Fibroblast of the aortic adventitia (primary cell): Measurements from ENCODE around the gene RAB31. TPM values are rescaled to one million over a fixed set of nuclear protein-coding genes. Genes with fewer than 3 reads are reported as not detected.
"Not testable (repeated sequence)": the region's sequence is repeated elsewhere in the genome, so short reads cannot be mapped to it uniquely, and the experiment has no call there.

ENCODE experiments used
- DNase-seq: peaks from one replicate; pipeline ENCODE4 v3.0.0-alpha.2; 2010; ENCODE audit warnings: low read depth
- H3K4me3 ChIP-seq: 2 replicates; pipeline ENCODE4 v1.5.1; 2011; ENCODE audit warnings: low read depth, mild to moderate bottlenecking, control low read depth, low read length, moderate library complexity
- total RNA-seq: library from RNA; depleted of rRNA; stranded (reverse); fragments of >200 nt; gene quantifications from 2 replicates; pipeline ENCODE4 v1.2.3, GENCODE V29; 2012; ENCODE audit warnings: low replicate concordance
- TF ChIP-seq, protein P1 (sequence below): IDR thresholded peaks from 2 replicates; pipeline ENCODE4 v1.5.1; 2011; ENCODE audit warnings: mild to moderate bottlenecking, low read length, control low read depth, inconsistent platforms; ENCODE audit not compliant: insufficient read depth

RAB31 gene
- total RNA-seq, 1 donor = 90.4 TPM

DNA sequence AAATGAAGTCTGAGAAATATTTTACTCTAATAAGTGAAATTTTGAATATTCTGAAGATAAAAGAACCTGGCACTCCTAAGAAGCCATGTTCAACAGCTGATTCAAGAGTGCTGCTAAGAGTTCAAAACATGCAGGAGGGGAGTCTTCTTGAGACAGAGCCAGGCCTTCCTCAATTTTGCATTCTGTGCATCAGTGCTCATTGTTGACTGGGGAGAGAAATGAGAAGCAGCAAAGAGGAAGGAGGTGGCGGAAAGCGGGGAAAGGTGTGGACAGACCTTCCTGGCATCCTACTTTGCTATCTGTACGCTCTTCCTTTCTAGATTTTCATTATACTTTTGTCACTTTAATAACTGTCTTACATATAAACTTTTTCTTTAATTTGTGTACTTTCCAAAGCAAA lies 148.0 kb downstream of the RAB31 start:
- H3K4me3 ChIP-seq = no peak overlapping the region
- TF ChIP-seq, protein P1, sequence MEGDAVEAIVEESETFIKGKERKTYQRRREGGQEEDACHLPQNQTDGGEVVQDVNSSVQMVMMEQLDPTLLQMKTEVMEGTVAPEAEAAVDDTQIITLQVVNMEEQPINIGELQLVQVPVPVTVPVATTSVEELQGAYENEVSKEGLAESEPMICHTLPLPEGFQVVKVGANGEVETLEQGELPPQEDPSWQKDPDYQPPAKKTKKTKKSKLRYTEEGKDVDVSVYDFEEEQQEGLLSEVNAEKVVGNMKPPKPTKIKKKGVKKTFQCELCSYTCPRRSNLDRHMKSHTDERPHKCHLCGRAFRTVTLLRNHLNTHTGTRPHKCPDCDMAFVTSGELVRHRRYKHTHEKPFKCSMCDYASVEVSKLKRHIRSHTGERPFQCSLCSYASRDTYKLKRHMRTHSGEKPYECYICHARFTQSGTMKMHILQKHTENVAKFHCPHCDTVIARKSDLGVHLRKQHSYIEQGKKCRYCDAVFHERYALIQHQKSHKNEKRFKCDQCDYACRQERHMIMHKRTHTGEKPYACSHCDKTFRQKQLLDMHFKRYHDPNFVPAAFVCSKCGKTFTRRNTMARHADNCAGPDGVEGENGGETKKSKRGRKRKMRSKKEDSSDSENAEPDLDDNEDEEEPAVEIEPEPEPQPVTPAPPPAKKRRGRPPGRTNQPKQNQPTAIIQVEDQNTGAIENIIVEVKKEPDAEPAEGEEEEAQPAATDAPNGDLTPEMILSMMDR = no peak
- DNase-seq = no peak

DNA sequence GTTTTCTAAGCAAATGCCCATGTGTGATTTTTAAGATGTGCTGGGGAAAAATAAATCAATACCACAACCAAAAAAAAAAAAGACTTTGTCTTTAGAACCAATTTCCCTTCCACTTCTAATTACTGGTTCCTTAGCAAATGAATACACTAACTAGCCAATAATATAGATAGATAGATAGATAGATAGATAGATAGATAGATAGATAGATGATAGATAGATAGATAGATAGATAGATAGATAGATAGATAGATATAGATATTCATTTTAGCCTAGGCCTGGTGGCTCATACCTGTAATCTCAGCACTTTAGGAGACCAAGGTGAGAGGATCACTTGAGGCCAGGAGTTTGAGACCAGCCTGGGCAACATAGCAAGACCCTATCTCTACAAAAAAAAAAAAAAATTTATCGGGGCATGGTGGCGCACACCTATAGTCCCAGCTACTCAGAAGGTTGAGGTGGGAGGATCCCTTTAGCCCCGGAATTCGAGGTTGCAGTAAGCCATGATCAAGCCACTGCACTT lies 149.4 kb downstream of the RAB31 start:
- H3K4me3 ChIP-seq, DNase-seq: not testable (repeated sequence)

DNA sequence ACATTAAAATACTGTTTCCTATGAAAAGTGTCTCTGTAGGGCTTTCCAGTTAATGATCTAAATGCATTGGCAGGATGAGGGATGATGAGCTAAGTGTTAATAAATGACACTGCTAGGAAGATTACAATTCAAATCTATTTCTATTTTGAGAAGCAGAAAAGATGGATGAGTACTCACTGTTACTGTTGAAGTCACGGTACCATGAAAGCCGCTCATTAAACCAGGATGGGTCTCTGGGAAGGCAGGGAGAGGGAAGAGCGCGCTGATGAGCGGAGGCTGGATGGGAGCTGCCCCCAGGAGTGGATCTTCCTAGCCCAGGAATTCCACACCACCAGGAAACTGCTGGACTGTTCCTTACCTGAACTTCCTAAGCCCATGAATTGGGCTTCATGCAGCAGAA lies 150.5 kb downstream of the RAB31 start:
- no peak overlapping the region for H3K4me3 ChIP-seq
- no peak for DNase-seq
- TF ChIP-seq, protein P1 = no peak

DNA sequence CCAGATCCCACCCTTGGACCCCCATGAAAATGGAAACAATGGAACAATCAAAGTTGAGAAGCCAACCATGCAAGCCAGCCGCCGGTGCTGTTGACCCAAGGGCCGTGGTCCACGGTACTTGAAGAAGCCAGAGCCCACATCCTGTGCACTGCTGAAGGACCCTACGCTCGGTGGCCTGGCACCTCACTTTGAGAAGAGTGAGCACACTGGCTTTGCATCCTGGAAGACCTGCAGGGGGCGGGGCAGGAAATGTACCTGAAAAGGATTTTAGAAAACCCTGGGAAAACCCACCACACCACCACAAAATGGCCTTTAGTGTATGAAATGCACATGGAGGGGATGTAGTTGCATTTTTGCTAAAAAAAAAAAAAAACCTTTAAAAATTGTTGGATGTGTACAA lies 151.1 kb downstream of the RAB31 start:
- no peak for DNase-seq
- TF ChIP-seq, protein P1 = no peak
- no peak overlapping the region for H3K4me3 ChIP-seq

DNA sequence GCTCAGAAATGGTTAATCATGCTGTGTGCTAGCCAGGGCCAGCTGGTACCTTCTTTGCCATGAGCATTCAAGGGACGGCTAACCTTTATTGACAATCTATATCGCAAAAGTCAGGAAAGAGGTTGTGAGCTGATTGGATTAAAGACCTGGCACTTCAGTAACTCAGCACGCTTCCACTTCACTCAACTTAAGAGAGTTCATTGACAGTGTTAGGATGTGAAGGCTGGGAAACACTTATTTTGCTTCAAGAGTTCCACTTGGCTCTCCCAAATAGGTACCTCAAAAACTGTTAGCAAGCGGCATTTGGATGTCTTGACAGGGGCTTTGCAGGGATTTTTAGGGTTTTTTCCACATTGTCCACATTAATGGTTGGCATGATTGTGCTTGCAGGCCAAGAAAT lies 152.6 kb downstream of the RAB31 start:
- no peak for DNase-seq
- TF ChIP-seq, protein P1 = no peak
- H3K4me3 ChIP-seq = no peak overlapping the region

DNA sequence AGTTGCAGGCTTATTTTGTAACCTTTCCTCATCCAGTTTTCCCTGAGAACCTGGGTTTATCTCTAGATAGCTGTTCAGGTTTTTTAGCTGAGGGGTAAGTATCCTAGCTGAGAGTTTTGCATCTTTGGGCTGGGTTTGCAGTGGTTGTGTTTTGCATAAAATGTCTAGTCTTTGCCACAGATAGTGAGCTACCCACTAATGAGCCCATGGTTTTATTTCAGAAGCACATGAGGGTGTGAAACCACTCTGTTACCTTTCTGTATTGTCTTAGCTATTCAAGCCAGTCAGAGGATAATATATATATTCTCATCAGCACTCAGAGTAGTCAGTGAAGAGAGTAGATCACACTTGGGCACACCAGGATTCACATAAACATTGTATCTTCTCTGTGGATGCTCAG lies 153.1 kb downstream of the RAB31 start:
- TF ChIP-seq, protein P1 = no peak
- no peak overlapping the region for H3K4me3 ChIP-seq
- no peak for DNase-seq

DNA sequence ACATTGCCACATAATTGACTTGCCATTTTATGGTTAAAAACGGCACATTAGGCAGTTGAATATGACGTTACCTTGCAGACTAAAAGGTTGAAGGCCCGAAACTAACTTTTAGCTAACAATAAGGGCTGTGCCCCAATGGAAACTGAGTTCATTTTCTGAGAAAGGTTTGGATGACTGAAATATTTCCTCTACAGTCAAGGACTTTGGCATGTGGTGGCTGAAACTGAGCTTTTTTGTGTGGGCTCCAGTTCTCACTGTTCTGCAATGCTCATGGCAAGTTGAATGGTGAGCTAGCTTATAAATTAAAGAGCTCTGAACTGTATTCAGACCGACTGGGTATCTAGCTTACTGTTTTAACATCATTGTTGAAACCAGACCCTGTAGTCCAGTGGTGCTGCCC lies 153.8 kb downstream of the RAB31 start:
- no peak for DNase-seq

More for the DNA sequence above, 153.8 kb downstream of the RAB31 start:
- TF ChIP-seq, protein P1 = no peak
- no peak overlapping the region for H3K4me3 ChIP-seq
